Neural crest cell (in vitro differentiated cells): ENCODE measurements around the gene CLASP1. TPM values are rescaled to one million over a fixed set of nuclear protein-coding genes. Genes with fewer than 3 reads are reported as not detected.

Experiments used
- DNase-seq: peaks from one replicate; pipeline ENCODE4 v3.0.0; 2021; ENCODE audit warnings: low read depth, mixed read lengths, low spot score
- H3K27ac Mint-ChIP-seq: one replicate; pipeline ENCODE4 v1.8.0; 2021; ENCODE audit warnings: mild to moderate bottlenecking, mixed read lengths; ENCODE audit not compliant: unreplicated experiment
- H3K27me3 Mint-ChIP-seq: 2 replicates; pipeline ENCODE4 v1.8.0; 2021; ENCODE audit warnings: low read depth, mild to moderate bottlenecking, mixed read lengths
- H3K36me3 Mint-ChIP-seq: 2 replicates; pipeline ENCODE4 v1.8.0; 2021; ENCODE audit warnings: low read depth, mild to moderate bottlenecking, mixed read lengths
- H3K4me1 Mint-ChIP-seq: 2 replicates; pipeline ENCODE4 v1.8.0; 2021; ENCODE audit warnings: mixed read lengths
- H3K4me3 Mint-ChIP-seq: one replicate; pipeline ENCODE4 v1.8.0; 2021; ENCODE audit warnings: mild to moderate bottlenecking, mixed read lengths
- H3K9me3 Mint-ChIP-seq: 2 replicates; pipeline ENCODE4 v1.8.0; 2021; ENCODE audit warnings: mixed read lengths
- CTCF ChIP-seq: fragments of 200-600 bp; sonication (generic); conservative IDR thresholded peaks from 2 replicates; pipeline ENCODE4 v1.5.0; 2021; ENCODE audit warnings: antibody characterized with exemption, mild to moderate bottlenecking
- total RNA-seq: library from RNA; stranded (reverse); gene quantifications from 2 replicates; pipeline ENCODE4 v1.2.1, GENCODE V29; 2021

CLASP1 gene
- total RNA-seq, 1 donor from 2014 or later = 95.8 TPM

GRCh38 chr2:121355488-121355887 lies 293.8 kb downstream of the CLASP1 start:
- H3K4me1 Mint-ChIP-seq = no peaks in the 10 kb centered on the region
- H3K27me3 Mint-ChIP-seq = no peaks in the 10 kb centered on the region
- DNase-seq = no peak
- no peak overlapping the region for H3K27ac Mint-ChIP-seq
- H3K36me3 Mint-ChIP-seq = peaks cover 4% of the 10 kb centered on the region
- TF ChIP-seq CTCF = no peak
- H3K4me3 Mint-ChIP-seq = no peak overlapping the region
- no peaks in the 10 kb centered on the region for H3K9me3 Mint-ChIP-seq

DNA sequence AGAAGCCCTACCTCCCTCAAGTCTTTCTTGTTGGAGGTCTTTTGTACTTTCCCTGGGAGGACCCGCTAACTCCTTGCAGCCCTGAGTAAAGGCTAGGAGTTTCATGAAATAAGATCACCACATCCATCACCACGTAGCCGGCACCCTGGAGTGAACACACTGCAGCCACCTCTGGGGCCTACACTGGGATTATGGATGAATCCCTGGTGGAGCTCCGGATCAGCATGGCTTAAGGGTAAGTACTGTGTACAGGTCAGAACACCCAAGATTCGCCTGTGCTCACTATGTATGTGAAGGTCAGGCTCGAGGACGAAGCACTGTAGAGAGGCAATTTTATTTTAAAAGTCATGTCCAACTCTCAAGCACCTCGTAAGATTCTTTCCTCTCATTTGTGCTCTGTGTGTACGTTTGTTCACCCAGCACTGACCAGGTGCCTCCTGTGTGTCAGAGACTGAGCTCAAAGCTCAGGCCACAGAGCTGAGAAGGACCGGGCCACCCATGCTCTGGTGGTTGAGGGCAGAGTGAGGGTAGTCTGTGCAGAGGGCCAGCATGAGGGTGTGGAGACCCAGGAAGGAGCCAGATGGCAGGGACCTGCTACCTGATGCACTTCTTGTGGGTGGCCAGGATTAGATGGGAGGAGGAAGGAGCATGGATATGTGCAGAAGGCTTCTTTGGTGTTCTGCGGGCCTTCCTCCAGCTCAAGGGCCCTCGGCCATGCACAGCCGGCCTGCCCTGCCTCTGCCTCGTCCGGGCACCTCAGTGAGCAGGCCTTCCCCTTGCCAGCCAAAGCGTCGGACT lies 297.5 kb downstream of the CLASP1 start:
- H3K36me3 Mint-ChIP-seq = peaks cover 12% of the 10 kb centered on the region
- H3K9me3 Mint-ChIP-seq = no peaks in the 10 kb centered on the region
- H3K27ac Mint-ChIP-seq = no peak overlapping the region
- TF ChIP-seq CTCF = no peak
- no peaks in the 10 kb centered on the region for H3K27me3 Mint-ChIP-seq
- H3K4me3 Mint-ChIP-seq = no peak overlapping the region
- no peak for DNase-seq
- H3K4me1 Mint-ChIP-seq = no peaks in the 10 kb centered on the region

GRCh38 chr2:121350890-121351289 lies 298.4 kb downstream of the CLASP1 start:
- Mint-ChIP-seq H3K9me3 (no peaks in the 10 kb centered on the region), H3K36me3 (peaks cover 16% of the 10 kb centered on the region), H3K27ac (no peak overlapping the region), H3K4me3 (no peak overlapping the region), H3K4me1 (no peaks in the 10 kb centered on the region), H3K27me3 (no peaks in the 10 kb centered on the region)
- no peak for DNase-seq
- TF ChIP-seq CTCF = no peak

GRCh38 chr2:121350402-121350775 lies 298.9 kb downstream of the CLASP1 start:
- Mint-ChIP-seq H3K36me3 (peaks cover 16% of the 10 kb centered on the region), H3K4me1 (no peaks in the 10 kb centered on the region), H3K27me3 (no peaks in the 10 kb centered on the region), H3K27ac (no peak overlapping the region), H3K9me3 (no peaks in the 10 kb centered on the region), H3K4me3 (no peak overlapping the region)
- no peak for TF ChIP-seq CTCF
- DNase-seq = no peak

DNA sequence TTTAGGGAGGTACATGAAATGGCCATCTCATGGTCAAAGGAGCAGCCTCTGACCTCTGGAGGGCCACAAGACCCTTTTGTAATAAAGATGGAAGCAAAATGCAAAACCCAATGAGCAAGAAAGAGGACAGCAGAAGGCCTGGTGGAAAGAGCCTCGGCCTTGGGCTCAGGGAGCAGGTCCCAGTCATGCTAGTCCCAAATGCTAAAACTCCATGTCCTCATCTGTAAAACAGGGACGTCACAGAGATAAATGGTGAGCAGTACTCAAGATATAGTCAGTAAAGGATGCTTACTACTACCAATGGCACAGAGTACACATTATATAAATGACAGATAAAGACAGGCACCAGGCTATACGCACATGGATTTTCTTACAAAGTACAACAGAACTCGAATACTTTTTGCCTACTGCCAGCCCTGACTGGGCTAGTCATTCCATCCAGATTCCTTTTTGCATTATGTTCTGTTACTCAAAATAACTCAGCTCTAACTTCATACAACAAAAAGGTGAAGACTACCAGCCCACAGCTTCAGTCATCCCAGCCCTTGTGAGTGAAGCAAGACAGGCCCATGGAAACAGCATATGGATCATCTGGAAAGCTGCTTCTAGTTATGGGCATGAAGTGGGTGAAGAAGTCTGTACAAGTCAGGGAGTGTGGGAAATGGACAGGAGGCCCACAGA lies 299.4 kb downstream of the CLASP1 start:
- H3K27ac Mint-ChIP-seq = no peak overlapping the region
- no peak for DNase-seq
- H3K4me1 Mint-ChIP-seq = no peaks in the 10 kb centered on the region
- TF ChIP-seq CTCF = no peak
- no peaks in the 10 kb centered on the region for H3K9me3 Mint-ChIP-seq
- peaks cover 16% of the 10 kb centered on the region for H3K36me3 Mint-ChIP-seq
- no peak overlapping the region for H3K4me3 Mint-ChIP-seq
- H3K27me3 Mint-ChIP-seq = no peaks in the 10 kb centered on the region
